ENCODE data around the gene HPS1.

Gene HPS1

GRCh38 chr10:98482096-98482495 lies 35.4 kb upstream of the HPS1 start:
- H3K27ac ChIP-seq (ENCODE audit: extremely low read depth, low read depth, low read length): no peak overlapping the region
- no peak overlapping the region for H3K4me3 ChIP-seq (ENCODE audit: low read depth, low read length)
- H3K36me3 ChIP-seq (ENCODE audit: control insufficient read depth in 2 of 2, insufficient read depth in 1 of 2, low read length in 2 of 2): no peaks in the 10 kb centered on the region
- H3K4me1 ChIP-seq (ENCODE audit: control insufficient read depth, insufficient read depth, low read length): no peaks in the 10 kb centered on the region
- ChIA-PET CTCF (no interaction called here), POLR2A (no interaction called here)
- no peaks in the 10 kb centered on the region for H3K9me3 ChIP-seq (ENCODE audit: control insufficient read depth, insufficient read depth, low read depth, low read length)
- TF ChIP-seq SCRT1 (tag by site-specific recombination; IDR thresholded peaks at IDR 0.05; ENCODE audit: borderline replicate concordance): no peak
- TF ChIP-seq ZNF596 (tag by site-specific recombination; IDR thresholded peaks at IDR 0.05): no peak
- no peak for TF ChIP-seq ZNF792 (tag by site-specific recombination; IDR thresholded peaks at IDR 0.05)
- no peak for TF ChIP-seq SP7 (tag by site-specific recombination; IDR thresholded peaks at IDR 0.05)
- TF ChIP-seq, protein P1, sequence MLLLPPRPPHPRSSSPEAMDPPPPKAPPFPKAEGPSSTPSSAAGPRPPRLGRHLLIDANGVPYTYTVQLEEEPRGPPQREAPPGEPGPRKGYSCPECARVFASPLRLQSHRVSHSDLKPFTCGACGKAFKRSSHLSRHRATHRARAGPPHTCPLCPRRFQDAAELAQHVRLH (tag by site-specific recombination; IDR thresholded peaks at IDR 0.05): no peak
- TF ChIP-seq ZNF362 (tag by site-specific recombination; IDR thresholded peaks at IDR 0.05): no peak

DNA sequence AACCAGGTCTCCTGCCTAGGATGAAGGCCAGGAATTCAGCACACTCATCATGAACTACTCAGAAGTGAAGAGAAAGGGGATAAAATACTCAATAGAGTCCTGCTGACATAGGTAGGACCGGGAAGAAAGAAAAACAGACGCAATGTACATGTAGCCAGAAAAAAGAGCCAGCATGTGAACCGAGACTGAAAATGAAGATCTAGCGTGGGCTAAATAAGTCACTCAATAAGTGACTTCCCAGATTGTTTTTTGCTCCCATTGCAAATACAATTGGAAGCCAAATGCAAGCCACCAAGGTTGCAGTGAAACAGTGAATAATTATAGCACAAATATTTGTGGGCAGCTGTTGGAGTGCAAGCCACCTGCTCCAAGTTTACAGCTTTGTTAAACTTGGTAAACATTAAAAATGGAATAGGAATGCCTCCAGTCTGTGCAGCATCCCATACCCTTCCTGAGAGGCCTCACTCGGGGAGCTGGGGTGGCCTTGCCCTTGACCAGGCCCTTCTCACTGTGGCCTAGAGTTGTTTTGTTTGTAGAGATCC lies 34.7 kb upstream of the HPS1 start:
- POLR2A ChIA-PET: no interaction called here
- Histone ChIP-seq H3K4me3 (ENCODE audit: low read depth, low read length) (no peak overlapping the region), H3K4me1 (ENCODE audit: control insufficient read depth, insufficient read depth, low read length) (no peaks in the 10 kb centered on the region), H3K9me3 (ENCODE audit: control insufficient read depth, insufficient read depth, low read depth, low read length) (no peaks in the 10 kb centered on the region), H3K27ac (ENCODE audit: extremely low read depth, low read depth, low read length) (no peak overlapping the region), H3K36me3 (ENCODE audit: control insufficient read depth in 2 of 2, insufficient read depth in 1 of 2, low read length in 2 of 2) (no peaks in the 10 kb centered on the region)
- no peak for TF ChIP-seq SP7 (tag by site-specific recombination; IDR thresholded peaks at IDR 0.05)
- TF ChIP-seq ZNF311 (tag by site-specific recombination; IDR thresholded peaks at IDR 0.05; ENCODE audit: borderline replicate concordance): no peak
- no peak for TF ChIP-seq BCL11A (tag by site-specific recombination; IDR thresholded peaks at IDR 0.05; ENCODE audit: low read depth)
- TF ChIP-seq ZNF350 (tag by site-specific recombination; IDR thresholded peaks at IDR 0.05): no peak
- no peak for TF ChIP-seq ZFP41 (tag by site-specific recombination; IDR thresholded peaks at IDR 0.05; ENCODE audit: borderline replicate concordance)
- TF ChIP-seq, protein P2, sequence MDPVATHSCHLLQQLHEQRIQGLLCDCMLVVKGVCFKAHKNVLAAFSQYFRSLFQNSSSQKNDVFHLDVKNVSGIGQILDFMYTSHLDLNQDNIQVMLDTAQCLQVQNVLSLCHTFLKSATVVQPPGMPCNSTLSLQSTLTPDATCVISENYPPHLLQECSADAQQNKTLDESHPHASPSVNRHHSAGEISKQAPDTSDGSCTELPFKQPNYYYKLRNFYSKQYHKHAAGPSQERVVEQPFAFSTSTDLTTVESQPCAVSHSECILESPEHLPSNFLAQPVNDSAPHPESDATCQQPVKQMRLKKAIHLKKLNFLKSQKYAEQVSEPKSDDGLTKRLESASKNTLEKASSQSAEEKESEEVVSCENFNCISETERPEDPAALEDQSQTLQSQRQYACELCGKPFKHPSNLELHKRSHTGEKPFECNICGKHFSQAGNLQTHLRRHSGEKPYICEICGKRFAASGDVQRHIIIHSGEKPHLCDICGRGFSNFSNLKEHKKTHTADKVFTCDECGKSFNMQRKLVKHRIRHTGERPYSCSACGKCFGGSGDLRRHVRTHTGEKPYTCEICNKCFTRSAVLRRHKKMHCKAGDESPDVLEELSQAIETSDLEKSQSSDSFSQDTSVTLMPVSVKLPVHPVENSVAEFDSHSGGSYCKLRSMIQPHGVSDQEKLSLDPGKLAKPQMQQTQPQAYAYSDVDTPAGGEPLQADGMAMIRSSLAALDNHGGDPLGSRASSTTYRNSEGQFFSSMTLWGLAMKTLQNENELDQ (tag by site-specific recombination; IDR thresholded peaks at IDR 0.05; ENCODE audit: low read depth): no peak
- no peak for TF ChIP-seq ZNF221 (tag by site-specific recombination; IDR thresholded peaks at IDR 0.05; ENCODE audit: borderline replicate concordance)
- CTCF ChIA-PET: no interaction called here

- ChIA-PET CTCF (interaction anchor here (0.6 to 3.2 kb wide), 3 partner anchors 11 to 237 kb away, joined by 3 to 17 read pairs (median 3); no protein-coding TSS in a partner anchor), POLR2A (no interaction called here)
- TF ChIP-seq ZNF114 (tag by site-specific recombination; IDR thresholded peaks at IDR 0.05) (no peak), ZNF423 (tag by site-specific recombination; IDR thresholded peaks at IDR 0.05) (no peak), ZNF16 (tag by site-specific recombination; IDR thresholded peaks at IDR 0.05; ENCODE audit: low read depth) (no peak), ZBTB17 (tag by site-specific recombination; IDR thresholded peaks at IDR 0.05) (no peak), GLIS2 (tag by site-specific recombination; IDR thresholded peaks at IDR 0.05) (no peak), ZNF830 (tag by site-specific recombination; IDR thresholded peaks at IDR 0.05; ENCODE audit: low read depth) (no peak), ZNF248 (tag by site-specific recombination; IDR thresholded peaks at IDR 0.05) (no peak), ZSCAN30 (tag by site-specific recombination; IDR thresholded peaks at IDR 0.05) (no peak), ZNF140 (tag by site-specific recombination; IDR thresholded peaks at IDR 0.05) (no peak), ZNF768 (tag by site-specific recombination; IDR thresholded peaks at IDR 0.05) (no peak)
- Histone ChIP-seq H3K27ac (ENCODE audit: extremely low read depth, low read depth, low read length) (no peak overlapping the region), H3K36me3 (ENCODE audit: control insufficient read depth in 2 of 2, insufficient read depth in 1 of 2, low read length in 2 of 2) (no peaks in the 10 kb centered on the region), H3K4me1 (ENCODE audit: control insufficient read depth, insufficient read depth, low read length) (no peaks in the 10 kb centered on the region), H3K4me3 (ENCODE audit: low read depth, low read length) (no peak overlapping the region), H3K9me3 (ENCODE audit: control insufficient read depth, insufficient read depth, low read depth, low read length) (no peaks in the 10 kb centered on the region)
Measured at GRCh38 chr10:98478430-98479222, 31.9 kb upstream of the HPS1 start.

Data from HEK293 (cell line).